ENCODE results near the gene DNAH14. TPM values are rescaled to one million over a fixed set of nuclear protein-coding genes. Genes with fewer than 3 reads are reported as not detected.
"Not testable (repeated sequence)": the region's sequence is repeated elsewhere in the genome, so short reads cannot be mapped to it uniquely, and the experiment has no call there.

The DNAH14 gene
- total RNA-seq, 1 experiment from 2014 or later = 33.2 TPM

DNA sequence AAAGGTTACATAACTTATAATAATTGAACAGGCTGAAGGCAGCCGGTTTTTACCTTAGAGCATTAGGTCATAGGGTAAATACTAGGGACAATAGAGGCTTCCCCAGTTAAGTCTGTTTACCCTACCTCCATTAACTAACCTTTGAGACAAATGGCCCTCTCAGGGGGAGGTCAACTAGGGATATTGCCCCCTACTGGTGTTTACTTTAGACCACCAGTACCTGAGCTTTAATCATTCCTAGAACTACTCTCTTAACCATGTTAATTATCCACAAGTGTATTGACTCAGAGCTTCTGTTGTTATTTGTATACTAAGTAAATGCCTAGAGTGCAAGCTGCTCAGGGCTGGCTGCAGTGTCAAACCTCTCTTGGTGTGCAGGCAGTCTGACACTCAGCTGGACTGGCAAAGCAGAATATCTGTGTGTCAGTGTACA lies 52.5 kb downstream of the DNAH14 start:
- DNase-seq (ENCODE audit: low read depth, low spot score); H3K4me1 ChIP-seq (ENCODE audit: control insufficient read depth in 1 of 2, insufficient read depth in 2 of 2, low read length in 2 of 2); H3K4me3 ChIP-seq (replicated peaks in 1 of 2; ENCODE audit: low read depth in 1 of 2, low read length in 2 of 2); RAD21 ChIA-PET (ENCODE audit: low non-redundant PET in 1 of 2, low total read pairs in 2 of 2, uncharacterized antibody in 2 of 2, unreplicated experiment in 2 of 2); H3K9ac ChIP-seq (ENCODE audit: low read length); H2AFZ ChIP-seq (ENCODE audit: low read depth, low read length, poor library complexity, severe bottlenecking); H3K27ac ChIP-seq (ENCODE audit: low read depth, low read length); POLR2A ChIA-PET; BruUV-seq (replicated peaks); intact Hi-C loops (cut with micrococcal nuclease); H3K9me3 ChIP-seq (ENCODE audit: control insufficient read depth in 1 of 2, insufficient read depth in 1 of 2, low read depth in 1 of 2, low read length in 2 of 2); H3K27me3 ChIP-seq (ENCODE audit: insufficient read depth, low read length); H3K79me2 ChIP-seq (ENCODE audit: insufficient read depth, low read length); CTCF ChIA-PET; H3K4me2 ChIP-seq (ENCODE audit: low read length); H4K20me1 ChIP-seq (ENCODE audit: insufficient read depth); H3K36me3 ChIP-seq (ENCODE audit: control insufficient read depth in 1 of 2, insufficient read depth in 2 of 2, low read length in 2 of 2); ATAC-seq; H3K9me2 ChIP-seq (ENCODE audit: insufficient read depth): not testable (repeated sequence)

DNA sequence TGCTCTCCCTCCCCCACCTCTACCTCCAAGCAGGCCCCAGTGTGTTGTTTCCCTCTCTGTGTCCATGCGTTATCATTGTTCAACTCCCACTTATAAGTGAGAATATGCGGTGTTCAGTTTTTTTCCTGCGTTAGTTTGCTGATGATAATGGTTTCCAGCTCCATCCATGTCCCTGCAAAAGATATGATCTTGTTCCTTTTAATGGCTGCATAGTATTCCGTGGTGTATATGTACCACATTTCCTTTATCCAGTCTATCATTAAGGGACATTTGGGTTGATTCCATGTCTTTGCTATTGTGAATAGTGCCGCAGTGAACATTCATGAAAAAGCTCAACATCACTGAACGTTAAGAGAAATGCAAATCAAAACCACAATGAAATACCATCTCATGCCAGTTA lies 58.6 kb downstream of the DNAH14 start:
- ChIA-PET POLR2A (no interaction called here), RAD21 (ENCODE audit: low non-redundant PET in 1 of 2, low total read pairs in 2 of 2, uncharacterized antibody in 2 of 2, unreplicated experiment in 2 of 2) (no interaction called here), CTCF (no interaction called here)
- H3K4me3 ChIP-seq (replicated peaks in 1 of 2; ENCODE audit: low read depth in 1 of 2, low read length in 2 of 2) = no peak overlapping the region
- no peak overlapping the region for H2AFZ ChIP-seq (ENCODE audit: low read depth, low read length, poor library complexity, severe bottlenecking)
- intact Hi-C loops (cut with micrococcal nuclease) = no loop called here
- no TSS peak for BruUV-seq (replicated peaks)
- no peaks in the 10 kb centered on the region for H3K36me3 ChIP-seq (ENCODE audit: control insufficient read depth in 1 of 2, insufficient read depth in 2 of 2, low read length in 2 of 2)
- no peak overlapping the region for H3K9ac ChIP-seq (ENCODE audit: low read length)
- no peaks in the 10 kb centered on the region for H4K20me1 ChIP-seq (ENCODE audit: insufficient read depth)
- H3K4me1 ChIP-seq (ENCODE audit: control insufficient read depth in 1 of 2, insufficient read depth in 2 of 2, low read length in 2 of 2) = no peaks in the 10 kb centered on the region
- ATAC-seq = no peak
- H3K9me3 ChIP-seq (ENCODE audit: control insufficient read depth in 1 of 2, insufficient read depth in 1 of 2, low read depth in 1 of 2, low read length in 2 of 2) = no peaks in the 10 kb centered on the region
- H3K27ac ChIP-seq (ENCODE audit: low read depth, low read length) = no peak overlapping the region
- no peak overlapping the region for H3K4me2 ChIP-seq (ENCODE audit: low read length)
- no peak for TF ChIP-seq EZH2 (IDR thresholded peaks at IDR 0.05)
- TF ChIP-seq EGR1 (IDR thresholded peaks at IDR 0.05; ENCODE audit: low read depth) = no peak
- no peaks in the 10 kb centered on the region for H3K79me2 ChIP-seq (ENCODE audit: insufficient read depth, low read length)
- H3K9me2 ChIP-seq (ENCODE audit: insufficient read depth) = no peaks in the 10 kb centered on the region
- H3K27me3 ChIP-seq (ENCODE audit: insufficient read depth, low read length) = no peaks in the 10 kb centered on the region
- DNase-seq (ENCODE audit: low read depth, low spot score) = no peak

DNA sequence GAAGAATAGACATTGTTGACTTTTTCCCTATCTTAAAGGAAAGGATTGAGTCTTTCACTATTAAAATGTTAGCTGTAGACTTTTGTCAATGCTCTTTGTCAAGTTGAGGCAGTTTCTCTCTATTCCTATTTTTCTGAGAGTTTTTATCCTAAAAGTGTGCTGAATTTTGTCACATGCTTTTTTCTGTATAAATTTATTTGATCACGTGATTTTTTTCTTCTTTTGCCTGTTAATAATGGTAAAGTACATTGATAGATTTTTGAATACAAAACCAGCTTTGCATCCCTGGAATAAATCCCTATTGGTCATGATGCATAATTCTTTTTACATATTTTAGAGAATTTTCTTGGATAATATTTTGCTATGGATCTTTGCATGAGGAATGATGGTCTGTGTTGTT lies 60.1 kb downstream of the DNAH14 start:
- no TSS peak for BruUV-seq (replicated peaks)
- Histone ChIP-seq H3K4me2 (ENCODE audit: low read length) (no peak overlapping the region), H4K20me1 (ENCODE audit: insufficient read depth) (no peaks in the 10 kb centered on the region), H3K36me3 (ENCODE audit: control insufficient read depth in 1 of 2, insufficient read depth in 2 of 2, low read length in 2 of 2) (no peaks in the 10 kb centered on the region), H3K27me3 (ENCODE audit: insufficient read depth, low read length) (no peaks in the 10 kb centered on the region), H3K4me1 (ENCODE audit: control insufficient read depth in 1 of 2, insufficient read depth in 2 of 2, low read length in 2 of 2) (no peaks in the 10 kb centered on the region), H3K9me3 (ENCODE audit: control insufficient read depth in 1 of 2, insufficient read depth in 1 of 2, low read depth in 1 of 2, low read length in 2 of 2) (no peaks in the 10 kb centered on the region), H3K9ac (ENCODE audit: low read length) (no peak overlapping the region), H3K4me3 (replicated peaks in 1 of 2; ENCODE audit: low read depth in 1 of 2, low read length in 2 of 2) (no peak overlapping the region), H3K27ac (ENCODE audit: low read depth, low read length) (no peak overlapping the region), H3K9me2 (ENCODE audit: insufficient read depth) (no peaks in the 10 kb centered on the region), H2AFZ (ENCODE audit: low read depth, low read length, poor library complexity, severe bottlenecking) (no peak overlapping the region), H3K79me2 (ENCODE audit: insufficient read depth, low read length) (no peaks in the 10 kb centered on the region)
- RAD21 ChIA-PET (ENCODE audit: low non-redundant PET in 1 of 2, low total read pairs in 2 of 2, uncharacterized antibody in 2 of 2, unreplicated experiment in 2 of 2) = no interaction called here
- CTCF ChIA-PET = no interaction called here
- POLR2A ChIA-PET = no interaction called here
- ATAC-seq (no peak), DNase-seq (ENCODE audit: low read depth, low spot score) (no peak)
- intact Hi-C loops (cut with micrococcal nuclease) = no loop called here
- TF ChIP-seq SP1 (IDR thresholded peaks at IDR 0.05; ENCODE audit: low read depth) (no peak), FOSL1 (IDR thresholded peaks at IDR 0.05; ENCODE audit: low read depth) (no peak), YY1 (IDR thresholded peaks at IDR 0.05; ENCODE audit: extremely low read depth, insufficient replicate concordance, low read depth, low read length) (no peak), JUND (IDR thresholded peaks at IDR 0.05) (no peak), CBX3 (IDR thresholded peaks at IDR 0.05; ENCODE audit: low read depth) (no peak), TCF7L2 (IDR thresholded peaks at IDR 0.05; ENCODE audit: borderline replicate concordance, extremely low read depth, insufficient read depth, insufficient read length) (no peak), EZH2 (IDR thresholded peaks at IDR 0.05) (no peak), EGR1 (IDR thresholded peaks at IDR 0.05; ENCODE audit: low read depth) (no peak), SIN3A (IDR thresholded peaks at IDR 0.05; ENCODE audit: low read depth) (no peak)
- TF ChIP-seq, protein P1, sequence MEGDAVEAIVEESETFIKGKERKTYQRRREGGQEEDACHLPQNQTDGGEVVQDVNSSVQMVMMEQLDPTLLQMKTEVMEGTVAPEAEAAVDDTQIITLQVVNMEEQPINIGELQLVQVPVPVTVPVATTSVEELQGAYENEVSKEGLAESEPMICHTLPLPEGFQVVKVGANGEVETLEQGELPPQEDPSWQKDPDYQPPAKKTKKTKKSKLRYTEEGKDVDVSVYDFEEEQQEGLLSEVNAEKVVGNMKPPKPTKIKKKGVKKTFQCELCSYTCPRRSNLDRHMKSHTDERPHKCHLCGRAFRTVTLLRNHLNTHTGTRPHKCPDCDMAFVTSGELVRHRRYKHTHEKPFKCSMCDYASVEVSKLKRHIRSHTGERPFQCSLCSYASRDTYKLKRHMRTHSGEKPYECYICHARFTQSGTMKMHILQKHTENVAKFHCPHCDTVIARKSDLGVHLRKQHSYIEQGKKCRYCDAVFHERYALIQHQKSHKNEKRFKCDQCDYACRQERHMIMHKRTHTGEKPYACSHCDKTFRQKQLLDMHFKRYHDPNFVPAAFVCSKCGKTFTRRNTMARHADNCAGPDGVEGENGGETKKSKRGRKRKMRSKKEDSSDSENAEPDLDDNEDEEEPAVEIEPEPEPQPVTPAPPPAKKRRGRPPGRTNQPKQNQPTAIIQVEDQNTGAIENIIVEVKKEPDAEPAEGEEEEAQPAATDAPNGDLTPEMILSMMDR (IDR thresholded peaks at IDR 0.05 in 2 of 3, conservative IDR thresholded peaks at IDR 0.05 in 1 of 3; ENCODE audit: borderline replicate concordance in 1 of 3, insufficient read depth in 1 of 3, low read depth in 2 of 3, low read length in 2 of 3) = no peak
- TF ChIP-seq, protein P2, sequence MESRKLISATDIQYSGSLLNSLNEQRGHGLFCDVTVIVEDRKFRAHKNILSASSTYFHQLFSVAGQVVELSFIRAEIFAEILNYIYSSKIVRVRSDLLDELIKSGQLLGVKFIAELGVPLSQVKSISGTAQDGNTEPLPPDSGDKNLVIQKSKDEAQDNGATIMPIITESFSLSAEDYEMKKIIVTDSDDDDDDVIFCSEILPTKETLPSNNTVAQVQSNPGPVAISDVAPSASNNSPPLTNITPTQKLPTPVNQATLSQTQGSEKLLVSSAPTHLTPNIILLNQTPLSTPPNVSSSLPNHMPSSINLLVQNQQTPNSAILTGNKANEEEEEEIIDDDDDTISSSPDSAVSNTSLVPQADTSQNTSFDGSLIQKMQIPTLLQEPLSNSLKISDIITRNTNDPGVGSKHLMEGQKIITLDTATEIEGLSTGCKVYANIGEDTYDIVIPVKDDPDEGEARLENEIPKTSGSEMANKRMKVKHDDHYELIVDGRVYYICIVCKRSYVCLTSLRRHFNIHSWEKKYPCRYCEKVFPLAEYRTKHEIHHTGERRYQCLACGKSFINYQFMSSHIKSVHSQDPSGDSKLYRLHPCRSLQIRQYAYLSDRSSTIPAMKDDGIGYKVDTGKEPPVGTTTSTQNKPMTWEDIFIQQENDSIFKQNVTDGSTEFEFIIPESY (IDR thresholded peaks at IDR 0.05; ENCODE audit: extremely low read depth, insufficient replicate concordance, low read length) = no peak
